ENCODE results near the gene CACTIN.
"Not testable (repeated sequence)": the region's sequence is repeated elsewhere in the genome, so short reads cannot be mapped to it uniquely, and the experiment has no call there.

CACTIN gene

DNA sequence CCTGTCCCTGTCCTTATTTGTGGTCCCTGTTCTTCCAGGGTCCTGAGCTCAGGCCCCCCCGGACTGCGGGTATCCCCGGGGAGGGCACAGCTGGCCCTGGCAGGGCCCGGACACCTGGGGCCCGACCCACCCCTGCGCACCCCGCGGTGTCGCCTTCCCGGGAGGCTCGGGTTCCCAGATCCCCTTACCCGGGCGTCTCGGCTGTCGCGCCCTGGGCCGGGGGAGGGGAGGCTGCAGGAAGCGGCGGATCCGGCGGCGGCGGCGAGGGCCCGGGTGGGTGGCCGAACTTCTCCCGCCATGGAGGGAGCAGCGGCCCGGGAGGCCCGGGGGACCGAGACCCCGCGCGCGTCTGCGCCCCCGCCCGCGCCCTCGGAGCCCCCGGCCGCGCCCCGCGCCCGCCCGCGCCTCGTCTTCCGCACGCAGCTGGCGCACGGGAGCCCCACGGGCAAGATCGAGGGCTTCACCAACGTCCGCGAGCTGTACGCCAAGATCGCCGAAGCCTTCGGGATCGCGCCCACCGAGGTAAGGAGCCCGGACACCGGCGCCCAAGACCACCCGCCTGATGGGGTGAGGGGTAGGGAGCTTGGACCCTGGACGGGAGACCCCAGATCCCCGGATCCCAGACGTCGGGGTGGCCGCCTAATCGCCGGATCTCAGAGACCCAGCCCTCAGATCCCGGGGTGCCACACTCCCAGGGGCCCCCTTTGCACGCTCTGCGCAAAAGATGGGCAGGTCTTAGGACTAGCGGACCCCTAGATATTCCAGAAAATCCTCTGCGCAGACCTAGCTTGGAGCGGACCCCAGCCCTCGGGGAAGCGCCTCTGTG, 41.1 kb downstream of the CACTIN start, which contains the start of gene GIPC3:
Gene GIPC3 (plus strand): TSS at position 178 of the 826 bp plus-strand sequence. CDS start 120 bp downstream, at position 298.
- no peak for DNase-seq

DNA sequence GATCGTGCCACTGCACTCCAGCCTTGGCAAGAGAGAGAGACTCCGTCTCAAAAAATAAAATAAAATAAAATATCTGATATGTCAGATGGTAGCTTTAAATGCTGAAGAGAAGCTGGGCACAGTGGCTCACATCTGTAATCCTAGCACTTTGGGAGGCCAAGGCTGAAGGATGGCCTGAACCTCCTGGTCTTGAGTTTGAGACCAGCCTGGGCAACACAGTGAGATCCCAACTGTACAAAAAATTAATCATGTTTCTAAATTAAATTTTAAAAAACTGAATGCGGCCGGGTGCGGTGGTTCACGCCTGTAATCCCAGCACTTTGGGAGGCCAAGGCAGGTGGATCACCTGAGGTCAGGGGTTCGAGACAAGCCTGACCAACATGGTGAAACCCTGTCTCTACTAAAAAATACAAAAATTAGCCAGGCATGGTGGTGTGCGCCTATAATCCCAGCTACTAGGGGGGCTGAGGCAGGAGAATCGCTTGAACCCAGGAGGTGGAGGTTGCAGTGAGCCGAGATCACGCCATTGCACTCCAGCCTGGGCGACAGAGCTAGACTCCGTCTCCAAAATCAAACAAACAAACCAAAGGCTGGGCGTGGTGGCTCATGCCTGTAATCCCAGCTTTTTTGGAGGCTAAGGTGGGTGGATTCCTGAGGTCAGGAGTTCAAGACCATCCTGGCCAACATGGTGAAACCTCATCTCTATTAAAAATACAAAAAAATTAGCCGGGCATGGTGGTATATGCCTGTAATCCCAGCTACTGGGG, 42.4 kb downstream of the CACTIN start:
- DNase-seq = not testable (repeated sequence)

DNA sequence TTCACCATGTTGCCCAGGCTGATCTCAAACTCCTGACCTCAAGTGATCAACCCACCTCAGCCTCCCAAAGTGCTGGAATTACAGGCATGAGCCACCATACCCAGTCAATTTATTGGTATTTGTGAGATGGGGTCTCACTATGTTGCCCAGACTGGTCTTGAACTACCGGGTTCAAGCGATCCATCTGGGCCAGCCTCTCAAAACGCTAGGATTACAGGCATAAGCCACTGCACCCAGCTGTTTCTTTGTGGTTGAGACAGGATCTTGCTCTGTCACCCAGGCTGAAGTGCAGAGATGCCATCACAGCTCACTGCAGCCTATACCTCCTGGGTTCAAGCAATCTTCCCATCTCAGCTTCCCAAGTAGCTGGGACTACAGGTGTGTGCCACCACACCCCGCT, 44.8 kb downstream of the CACTIN start:
- DNase-seq = not testable (repeated sequence)

DNA sequence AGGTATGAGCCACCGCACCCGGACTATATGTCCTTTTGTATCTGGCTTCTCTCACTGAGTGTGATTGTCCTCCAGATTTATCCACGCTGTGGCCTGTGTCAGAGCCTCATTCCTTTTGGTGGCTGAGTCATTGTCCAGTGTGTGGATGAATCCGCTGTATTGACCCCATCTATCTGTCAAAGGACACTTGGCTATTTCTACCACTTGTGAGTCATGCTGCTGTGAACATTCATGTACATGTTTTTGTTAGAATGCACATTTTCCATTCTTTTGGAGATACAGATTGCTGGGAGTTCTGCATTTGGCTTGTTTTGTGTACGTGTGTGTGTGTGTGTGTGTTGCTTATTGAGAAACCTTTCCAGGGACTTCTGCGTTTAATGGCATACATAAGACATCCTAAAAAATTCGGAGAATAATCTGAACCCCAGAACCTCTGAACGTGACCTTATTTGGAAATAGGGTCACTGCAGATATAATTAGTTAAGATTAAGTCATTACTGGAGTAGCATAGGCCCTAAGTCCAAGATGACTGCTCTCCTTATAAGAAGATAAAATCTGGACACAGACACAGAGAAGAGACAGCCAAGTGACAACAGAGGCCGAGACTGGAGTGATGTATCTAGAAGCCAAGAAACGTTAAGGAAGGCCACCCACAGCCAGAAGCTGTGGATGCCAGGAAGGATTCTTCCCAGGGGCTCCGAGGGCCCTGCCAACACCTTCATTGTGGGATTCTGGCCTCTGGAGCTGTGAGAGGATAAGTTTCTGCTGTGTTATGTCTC, 46.2 kb downstream of the CACTIN start:
- DNase-seq = no peak

DNA sequence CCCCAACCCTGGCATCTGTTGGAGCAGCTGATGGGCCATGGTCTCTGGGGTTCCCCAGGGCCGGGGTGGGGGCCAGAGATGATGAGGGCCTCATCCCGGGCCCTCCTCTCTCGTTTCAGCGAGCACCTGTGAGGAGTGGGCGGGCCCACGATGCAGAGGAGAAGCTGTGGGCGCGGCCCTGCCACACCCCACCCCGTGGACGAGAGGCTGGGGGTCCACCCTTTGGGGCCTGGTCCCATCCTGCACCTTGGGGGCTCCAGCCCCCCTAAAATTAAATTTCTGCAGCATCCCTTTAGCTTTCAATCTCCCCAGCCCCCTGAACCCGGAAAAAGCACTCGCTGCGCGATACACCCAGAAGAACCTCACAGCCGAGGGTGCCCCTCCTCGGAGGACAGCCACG, 48.2 kb downstream of the CACTIN start:
- no peak for DNase-seq

DNA sequence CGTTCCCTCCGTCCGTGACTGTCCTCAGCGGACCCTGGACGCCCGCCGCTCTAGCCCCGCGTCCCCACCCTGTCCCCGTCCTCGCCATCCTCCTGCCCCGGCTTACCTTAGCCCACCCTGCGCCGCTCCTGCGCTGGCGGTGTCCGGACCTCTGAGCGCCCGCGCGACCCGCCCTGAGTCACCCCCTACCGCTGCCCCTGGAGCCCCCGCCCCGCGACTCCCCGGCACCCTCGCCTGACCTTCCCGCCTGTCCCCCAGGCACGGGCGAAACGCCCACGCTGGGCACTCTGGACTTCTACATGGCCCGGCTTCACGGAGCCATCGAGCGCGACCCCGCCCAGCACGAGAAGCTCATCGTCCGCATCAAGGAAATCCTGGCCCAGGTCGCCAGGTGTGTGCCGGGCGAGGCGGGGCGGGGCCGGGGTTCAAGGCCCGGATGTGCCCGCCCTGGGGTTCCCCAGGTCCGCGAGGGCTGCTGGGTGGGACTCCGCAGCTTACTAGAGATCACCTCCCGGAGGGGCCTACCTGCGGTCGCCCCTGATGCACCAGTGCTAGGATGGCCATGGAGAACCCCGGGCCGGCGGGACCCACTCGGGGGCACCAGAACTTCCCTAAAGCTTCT, 48.8 kb downstream of the CACTIN start:
- DNase-seq = no peak

DNA sequence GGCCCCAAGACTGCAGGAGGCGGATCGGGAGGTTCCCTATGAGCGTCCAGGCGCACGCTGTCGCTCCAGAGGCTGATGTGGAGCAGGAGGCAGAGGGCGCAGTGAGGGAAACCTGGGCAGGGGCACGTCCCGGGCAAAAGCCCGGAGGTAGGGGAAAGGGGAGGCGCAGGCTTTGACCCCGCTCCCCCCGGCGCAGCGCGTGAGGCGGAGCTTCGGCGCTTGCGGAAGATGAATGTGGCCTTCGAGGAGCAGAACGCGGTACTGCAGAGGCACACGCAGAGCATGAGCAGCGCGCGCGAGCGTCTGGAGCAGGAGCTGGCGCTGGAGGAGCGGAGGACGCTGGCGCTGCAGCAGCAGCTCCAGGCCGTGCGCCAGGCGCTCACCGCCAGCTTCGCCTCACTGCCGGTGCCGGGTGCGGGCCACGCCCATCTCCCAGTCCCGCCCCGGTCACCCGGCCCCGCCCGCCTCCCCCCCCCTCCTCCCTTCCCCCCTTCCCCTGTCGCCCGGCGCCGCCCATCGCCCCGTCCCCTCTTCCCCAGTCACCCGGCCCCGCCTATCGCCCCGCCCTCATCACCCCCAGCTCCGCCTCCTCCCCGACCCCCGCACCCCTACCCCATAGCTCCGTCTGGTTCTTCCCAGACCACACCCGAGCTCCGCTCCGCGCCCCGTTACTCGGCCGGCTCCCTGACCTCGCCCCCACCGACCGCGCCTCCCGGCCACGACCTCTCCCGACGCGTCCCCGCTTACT, 49.7 kb downstream of the CACTIN start:
- DNase-seq = no peak

DNA sequence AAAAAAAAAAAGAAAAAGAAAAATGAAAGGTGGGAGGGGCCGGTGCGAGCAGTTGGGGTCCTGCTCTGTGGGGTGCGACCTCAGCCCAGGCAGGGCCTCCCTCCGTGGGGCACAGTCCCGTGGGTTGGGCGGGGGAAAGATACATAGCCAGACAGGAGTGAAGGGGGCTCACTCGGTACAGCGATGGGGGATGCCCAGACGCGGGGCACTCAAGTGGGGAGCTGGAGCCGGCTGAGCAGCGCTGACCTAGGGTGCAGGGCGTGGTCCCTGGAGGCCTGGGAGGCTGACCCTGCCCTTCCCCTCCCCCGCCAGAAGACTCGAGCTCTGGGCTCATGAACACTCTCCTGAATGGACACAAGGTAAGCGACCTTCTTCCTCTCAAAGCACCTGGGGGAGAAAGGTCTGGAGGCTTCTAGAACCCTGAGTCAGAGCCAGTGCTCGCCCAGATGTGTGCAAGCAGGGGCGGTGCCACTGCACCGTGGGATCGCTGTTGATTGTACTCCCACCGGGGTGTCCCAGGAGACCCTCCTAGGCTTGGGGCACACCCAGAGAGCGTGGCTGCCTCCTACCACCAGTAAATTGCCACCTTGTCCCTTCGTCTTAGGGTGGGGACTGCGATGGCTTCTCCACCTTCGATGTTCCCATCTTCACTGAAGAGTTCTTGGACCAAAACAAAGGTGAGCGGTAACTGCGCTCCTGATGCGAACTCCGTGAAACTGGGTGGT, 50.5 kb downstream of the CACTIN start:
- DNase-seq = no peak

DNA sequence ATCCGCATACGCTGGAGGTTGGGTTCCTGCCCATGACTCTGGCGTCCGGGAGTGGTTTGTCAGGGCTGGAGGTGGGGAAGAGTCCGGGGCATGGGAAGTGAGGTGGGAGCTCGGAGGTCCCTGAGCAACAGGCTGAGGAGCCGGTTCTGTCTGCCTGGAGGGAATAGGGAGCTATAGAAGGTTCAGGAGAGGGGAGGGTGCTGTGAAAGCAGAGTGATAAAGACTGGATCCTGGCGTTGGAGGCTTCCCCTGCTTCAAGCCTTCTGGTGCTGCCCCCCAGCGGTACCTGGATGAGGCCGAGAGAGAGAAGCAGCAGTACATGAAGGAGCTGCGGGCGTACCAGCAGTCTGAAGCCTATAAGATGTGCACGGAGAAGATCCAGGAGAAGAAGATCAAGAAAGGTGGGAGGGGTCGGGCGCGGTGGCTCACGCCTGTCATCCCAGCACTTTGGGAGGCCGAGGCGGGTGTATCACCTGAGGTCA, 51.3 kb downstream of the CACTIN start:
- no peak for DNase-seq

DNA sequence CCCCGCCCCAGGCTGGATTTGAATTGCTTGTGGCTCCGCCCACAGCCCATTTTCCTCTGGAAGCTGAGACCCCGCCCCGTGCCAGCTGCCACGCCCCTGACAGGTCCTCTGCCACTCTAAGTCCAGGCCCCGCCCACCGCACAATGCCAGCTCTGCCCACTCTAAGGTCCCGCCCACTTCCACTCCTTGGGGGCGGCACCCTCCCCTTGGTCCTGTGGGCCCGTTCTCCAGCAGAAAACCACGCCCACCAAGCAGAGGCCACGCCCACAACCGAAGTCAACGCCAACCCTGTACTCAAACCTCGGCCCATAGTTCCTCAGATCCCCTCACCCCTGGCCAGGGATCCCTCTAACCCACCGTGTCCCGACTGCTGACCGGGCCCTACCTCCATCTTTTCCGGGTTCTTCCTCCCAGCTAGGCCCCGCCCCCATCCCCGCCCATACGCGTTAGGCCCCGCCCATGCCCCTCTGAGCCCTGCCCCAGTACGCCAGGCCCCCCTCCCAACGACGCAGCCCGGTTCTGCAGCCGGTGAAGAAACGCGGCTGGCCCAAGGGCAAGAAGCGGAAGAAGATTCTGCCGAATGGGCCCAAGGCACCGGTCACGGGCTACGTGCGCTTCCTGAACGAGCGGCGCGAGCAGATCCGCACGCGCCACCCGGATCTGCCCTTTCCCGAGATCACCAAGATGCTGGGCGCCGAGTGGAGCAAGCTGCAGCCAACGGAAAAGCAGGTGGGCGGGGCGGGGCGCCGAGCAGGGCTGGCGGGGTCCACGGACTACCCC, 52.5 kb downstream of the CACTIN start:
- DNase-seq = peak; percentile 72

DNA sequence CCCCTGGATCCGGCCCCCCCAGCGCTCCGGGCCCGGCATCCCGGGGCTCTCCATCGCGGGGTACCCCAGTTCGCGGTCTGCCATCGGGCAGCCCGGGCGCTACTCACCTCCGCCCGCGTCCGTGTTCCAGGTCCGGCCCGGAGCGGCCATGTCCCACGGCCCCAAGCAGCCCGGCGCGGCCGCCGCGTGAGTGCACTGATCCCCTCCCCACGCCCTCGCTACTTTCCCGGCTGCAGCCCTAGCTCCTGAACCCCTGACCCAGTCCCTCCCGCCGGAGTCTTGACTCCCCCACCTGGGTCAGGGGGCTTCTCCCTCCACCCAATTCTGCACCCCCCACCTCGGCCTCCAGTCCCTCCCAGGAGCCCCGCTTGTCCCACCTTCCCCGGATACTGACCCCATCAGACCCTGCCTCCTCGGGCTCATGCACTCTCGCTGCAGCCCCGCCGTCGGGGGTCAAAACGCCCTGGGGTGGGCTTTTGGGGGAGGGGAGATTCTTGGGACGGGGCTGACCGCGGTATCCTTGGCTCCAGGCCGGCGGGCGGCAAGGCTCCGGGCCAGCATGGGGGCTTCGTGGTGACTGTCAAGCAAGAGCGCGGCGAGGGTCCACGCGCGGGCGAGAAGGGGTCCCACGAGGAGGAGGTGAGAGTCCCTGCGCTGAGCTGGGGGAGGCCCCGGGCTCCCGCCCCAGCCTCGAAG, 53.3 kb downstream of the CACTIN start:
- DNase-seq = no peak

DNA sequence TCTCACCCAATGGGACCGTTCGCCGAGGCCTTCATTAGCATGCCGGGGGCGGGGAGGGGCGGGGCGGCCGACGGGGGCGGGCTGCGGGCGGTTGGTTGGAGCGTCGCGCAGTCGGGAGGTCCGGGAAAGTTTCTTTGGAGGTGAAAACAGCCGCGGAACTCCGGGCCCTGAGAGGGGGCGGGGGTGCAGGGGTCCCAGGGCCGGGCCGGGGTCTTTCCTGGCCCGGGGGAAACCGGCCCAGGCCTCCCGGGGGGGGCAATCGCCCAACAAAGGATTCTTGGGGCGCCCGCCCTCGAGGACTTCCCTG, 53.8 kb downstream of the CACTIN start, which contains the start of gene HMG20B:
Gene HMG20B (plus strand): TSS at position 90 of the 307 bp plus-strand sequence. CDS start 366 bp downstream, outside the sequence.
- DNase-seq = no peak

DNA sequence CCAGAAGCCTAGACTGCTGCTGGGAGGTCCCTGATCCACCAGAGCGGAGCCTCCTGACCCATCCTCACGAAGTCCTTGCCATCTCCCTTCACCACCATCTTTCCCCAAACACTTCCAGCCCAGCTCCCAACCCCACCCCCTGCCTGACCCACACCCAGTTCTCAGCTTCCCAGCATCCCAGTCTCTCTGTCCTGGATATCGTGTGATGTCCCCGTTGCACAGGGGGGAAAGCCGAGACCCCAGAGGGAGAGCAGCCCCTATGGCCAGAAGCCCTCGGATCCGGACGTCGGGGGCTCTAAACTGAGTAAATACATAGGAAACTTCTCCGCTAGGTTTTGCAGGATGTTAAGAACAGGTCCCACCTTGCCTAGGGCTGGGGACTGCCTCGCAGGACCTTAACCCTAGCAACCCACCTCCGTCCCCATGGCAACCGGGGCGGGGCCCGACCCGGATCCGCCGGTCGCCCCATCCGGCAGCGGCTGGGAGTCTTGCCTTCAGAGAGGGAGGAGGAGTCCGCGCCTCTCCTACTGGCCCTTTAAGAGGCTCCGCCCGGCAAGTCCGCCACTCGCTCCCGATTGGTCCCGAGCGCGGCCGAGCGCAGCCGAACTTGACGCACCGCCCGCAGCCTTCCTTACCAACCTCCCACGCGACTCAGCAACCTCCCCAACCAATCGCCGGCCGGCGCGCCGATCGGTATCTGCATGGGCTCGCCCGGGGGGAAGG, 54.3 kb downstream of the CACTIN start:
- DNase-seq = peak; percentile 98

DNA sequence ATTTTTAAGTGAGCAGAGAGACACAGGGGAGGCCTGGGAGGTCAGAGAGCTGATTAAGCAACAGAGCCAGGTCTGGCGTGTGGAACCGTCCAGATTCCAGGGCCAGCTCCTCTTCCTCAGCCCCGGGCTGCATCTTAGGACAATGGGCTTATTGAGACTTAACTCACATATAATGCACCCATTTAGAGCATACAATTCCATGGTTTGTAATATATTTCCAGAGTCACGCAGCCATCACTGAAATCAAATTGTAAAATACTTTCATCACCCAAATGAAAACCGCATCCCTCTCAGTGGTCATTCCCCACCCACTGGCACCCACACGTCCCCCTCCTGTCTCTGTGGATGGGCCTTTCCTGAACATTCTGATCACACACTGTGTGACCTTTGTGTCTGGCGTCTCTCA, 56.0 kb downstream of the CACTIN start:
- no peak for DNase-seq

DNA sequence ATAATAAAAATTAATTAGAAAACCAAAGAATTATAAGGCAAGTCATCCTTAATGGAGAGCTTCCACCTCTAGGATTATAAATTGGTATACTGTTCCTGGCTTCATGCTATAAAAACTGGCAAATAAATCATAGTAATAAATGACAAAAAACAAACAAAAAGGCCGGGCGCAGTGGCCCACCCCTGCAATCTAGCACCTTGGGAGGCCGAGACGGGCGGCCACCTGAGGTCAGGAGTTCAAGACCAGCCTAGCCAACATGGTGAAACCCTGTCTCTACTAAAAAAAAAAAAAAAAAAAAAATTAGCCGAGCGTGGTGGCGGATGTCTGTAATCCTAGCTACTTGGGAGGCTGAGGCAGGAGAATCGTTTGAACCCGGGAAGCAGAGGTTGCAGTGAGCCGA, 56.5 kb downstream of the CACTIN start:
- not testable (repeated sequence) for DNase-seq

DNA sequence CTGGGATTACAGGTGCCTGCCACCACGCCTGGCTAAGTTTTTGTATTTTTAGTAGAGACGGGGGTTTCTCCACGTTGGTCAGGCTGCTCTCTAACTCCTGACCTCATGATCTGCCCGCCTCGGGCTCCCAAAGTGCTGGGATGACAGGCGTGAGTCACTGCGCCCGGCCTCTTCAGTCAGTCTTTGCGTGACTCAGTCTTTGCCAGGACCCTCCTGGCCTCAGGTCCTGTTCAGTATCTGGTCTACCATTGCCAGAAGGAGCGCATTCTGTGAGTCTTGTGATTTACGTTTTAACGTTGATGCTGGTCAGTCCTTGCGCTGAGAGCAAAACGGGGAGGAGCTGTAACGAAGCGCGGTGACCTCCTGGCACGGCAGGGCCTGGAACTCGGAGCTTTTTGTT, 61.5 kb downstream of the CACTIN start:
- DNase-seq = no peak

DNA sequence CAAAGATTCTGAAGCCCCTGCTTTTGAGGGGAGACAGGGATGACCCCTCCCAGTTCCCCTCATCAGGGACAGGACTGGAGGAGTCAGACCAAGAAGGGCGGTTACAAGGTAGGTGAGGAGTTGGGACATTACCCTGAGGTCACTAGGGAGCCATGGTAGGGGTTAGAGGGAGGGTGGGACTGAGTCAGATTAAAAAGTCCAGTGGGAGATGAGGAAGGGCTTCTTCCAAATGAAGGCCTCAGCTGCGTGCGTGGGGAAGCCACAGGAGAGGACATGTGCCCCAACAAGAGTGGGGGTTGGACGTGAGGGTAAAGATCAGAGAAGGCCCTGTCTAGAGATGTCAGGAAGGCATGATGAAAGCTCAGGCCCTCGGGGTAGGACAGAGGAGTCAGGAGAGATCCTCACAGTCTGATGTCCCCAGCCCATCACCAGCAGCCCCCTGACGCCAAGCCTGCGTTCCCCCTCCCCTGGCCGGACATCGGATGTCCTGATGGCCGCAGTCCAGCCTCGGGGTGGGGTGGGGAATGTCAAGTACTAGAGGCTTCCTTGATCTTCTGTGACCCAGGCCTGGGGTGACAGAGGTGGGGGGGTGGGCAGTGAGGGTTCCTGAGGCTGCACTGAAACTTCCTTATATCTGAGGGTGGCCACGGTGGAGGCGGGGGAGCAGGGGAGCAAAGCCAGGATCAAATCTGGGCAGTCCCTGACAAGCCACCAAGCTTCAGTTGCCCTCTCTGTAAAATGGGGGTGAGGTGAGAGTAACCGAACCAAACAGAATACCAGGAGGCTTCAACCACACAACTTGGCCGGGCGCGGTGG, 62.7 kb downstream of the CACTIN start:
- no peak for DNase-seq

All from central memory CD4-positive, alpha-beta T cell (primary cell).